Stomach (tissue), 9 donors: ENCODE results near the gene ZNF808. TPM values are rescaled to one million over a fixed set of nuclear protein-coding genes. Genes with fewer than 3 reads are reported as not detected.
A peak's percentile ranks its signal among the peaks of the same experiment; 100 is the strongest.
"Not testable (repeated sequence)": the region's sequence is repeated elsewhere in the genome, so short reads cannot be mapped to it uniquely, and the experiment has no call there.

Experiments
- DNase-seq, 2 donors: peaks; one replicate each; pipeline versions ENCODE4 v3.0.0 to v3.0.0-alpha.2; 2013 to 2019
- H3K27ac ChIP-seq, 5 donors: fragments of 200-600 bp in 4 of 5; sonication (generic) in 4 of 5; one replicate each; pipeline ENCODE4 v1.5.1; 2013 to 2019; ENCODE audit warnings: mild to moderate bottlenecking in 1 of 5, moderate library complexity in 1 of 5
- H3K27me3 ChIP-seq, 3 donors: fragments of 200-600 bp; sonication (generic); one replicate each; pipeline ENCODE4 v1.5.1; 2017 to 2019; ENCODE audit warnings: mixed run types in 1 of 3
- H3K36me3 ChIP-seq, 4 donors: fragments of 200-600 bp; sonication (generic); 1 replicate in 3 of 4; 2 replicates in 1 of 4; pipeline ENCODE4 v1.5.1; 2016 to 2019
- H3K4me1 ChIP-seq, 4 donors: fragments of 200-600 bp; sonication (generic); one replicate each; pipeline ENCODE4 v1.5.1; 2016 to 2019
- H3K4me3 ChIP-seq, 4 donors: fragments of 200-600 bp; sonication (generic) in 3 of 4; one replicate each; pipeline ENCODE4 v1.5.1; 2016 to 2019; ENCODE audit warnings: mild to moderate bottlenecking in 1 of 4
- H3K9me3 ChIP-seq, 4 donors: fragments of 200-600 bp; sonication (generic); one replicate each; pipeline ENCODE4 v1.5.1; 2016 to 2019
- EP300 ChIP-seq: sonication (generic); formaldehyde crosslinking; IDR thresholded peaks from one replicate; pipeline ENCODE4 v1.6.1; 2017; ENCODE audit warnings: antibody characterized with exemption
- POLR2A ChIP-seq, 4 donors: fragments of 450-650 bp; IDR thresholded peaks; one replicate each; pipeline ENCODE4 v1.6.1; 2016; ENCODE audit warnings: antibody characterized with exemption in 4 of 4, control low read depth in 2 of 4, mild to moderate bottlenecking in 1 of 4, moderate library complexity in 1 of 4
- POLR2AphosphoS5 ChIP-seq, 3 donors: sonication (generic); formaldehyde crosslinking; IDR thresholded peaks; one replicate each; pipeline ENCODE4 v1.6.1; 2016; ENCODE audit warnings: antibody characterized with exemption in 3 of 3
- WGBS, 5 donors: extraction: QIAGEN DNeasy Blood & Tissue Kit in 3 of 5; methylation state at CpG; one replicate each; pipeline versions ENCODE4 v1.1.5 to v1.1.7; 2013 to 2018; 5-methylcytosine and 5-hydroxymethylcytosine counted together
- intact Hi-C: fragments of 100-400 bp; cut with DNase I; formaldehyde crosslinking; loops from one replicate; pipeline ENCODE4 v1.15.1; 2023; ENCODE audit warnings: low total_unique reads
- polyA plus RNA-seq, 3 donors: library from polyadenylated mRNA; stranded (reverse); fragments of 200-250 nt; gene quantifications; one replicate each; pipeline ENCODE4 v1.2.3, GENCODE V29; 2013
- total RNA-seq, 5 donors: library from RNA; depleted of rRNA; stranded (reverse); fragments of >200 nt; gene quantifications; one replicate each; pipeline versions ENCODE4 v1.1.0 to v1.2.3, GENCODE V29; 2014 to 2016
- TF ChIP-seq, protein P1 (sequence below), 7 experiments: fragments of 450-650 bp in 4 of 7; fragments of 200-600 bp in 3 of 7; sonication (generic) in 3 of 7; IDR thresholded peaks; one replicate each; pipeline ENCODE4 v1.5.1; 2016 to 2019; ENCODE audit warnings: antibody characterized with exemption in 7 of 7, control low read depth in 2 of 7, mild to moderate bottlenecking in 1 of 7
- donor health status: healthy with polysubstance abuse.
- donor health status: Bipolar disorder and iron deficiency.
- donor health status: healthy.

The ZNF808 gene
- total and polyA plus RNA-seq, 8 donors, result 0.92 to 41.5 (median 11.8) TPM

GRCh38 chr19:52584736-52585440 lies 57.4 kb downstream of the ZNF808 start:
- Histone ChIP-seq H3K27me3 (no peaks in the 10 kb centered on the region), H3K4me1 (no peaks in the 10 kb centered on the region), H3K9me3 (peaks cover 0 to 91% (median 42%) of the 10 kb centered on the region in 4 donors), H3K27ac (no peak overlapping the region), H3K36me3 (peaks cover 24 to 95% (median 74%) of the 10 kb centered on the region in 4 donors), H3K4me3 (peak overlapping the region in 1 of 4 donors; percentile 22)
- intact Hi-C loops, result no loop called here
- no peak for DNase-seq
- TF ChIP-seq POLR2A (IDR thresholded peaks at IDR 0.05) (no peak), POLR2AphosphoS5 (IDR thresholded peaks at IDR 0.05) (no peak), EP300 (no peak)
- TF ChIP-seq, protein P1, sequence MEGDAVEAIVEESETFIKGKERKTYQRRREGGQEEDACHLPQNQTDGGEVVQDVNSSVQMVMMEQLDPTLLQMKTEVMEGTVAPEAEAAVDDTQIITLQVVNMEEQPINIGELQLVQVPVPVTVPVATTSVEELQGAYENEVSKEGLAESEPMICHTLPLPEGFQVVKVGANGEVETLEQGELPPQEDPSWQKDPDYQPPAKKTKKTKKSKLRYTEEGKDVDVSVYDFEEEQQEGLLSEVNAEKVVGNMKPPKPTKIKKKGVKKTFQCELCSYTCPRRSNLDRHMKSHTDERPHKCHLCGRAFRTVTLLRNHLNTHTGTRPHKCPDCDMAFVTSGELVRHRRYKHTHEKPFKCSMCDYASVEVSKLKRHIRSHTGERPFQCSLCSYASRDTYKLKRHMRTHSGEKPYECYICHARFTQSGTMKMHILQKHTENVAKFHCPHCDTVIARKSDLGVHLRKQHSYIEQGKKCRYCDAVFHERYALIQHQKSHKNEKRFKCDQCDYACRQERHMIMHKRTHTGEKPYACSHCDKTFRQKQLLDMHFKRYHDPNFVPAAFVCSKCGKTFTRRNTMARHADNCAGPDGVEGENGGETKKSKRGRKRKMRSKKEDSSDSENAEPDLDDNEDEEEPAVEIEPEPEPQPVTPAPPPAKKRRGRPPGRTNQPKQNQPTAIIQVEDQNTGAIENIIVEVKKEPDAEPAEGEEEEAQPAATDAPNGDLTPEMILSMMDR (IDR thresholded peaks at IDR 0.05), result no peak
- WGBS, 5 donors, result 38 to 74% (median 61%) methylated on average over 39 of the region's 39 CpGs

GRCh38 chr19:52585604-52586003 lies 58.1 kb downstream of the ZNF808 start:
- Histone ChIP-seq H3K36me3 (peaks cover 22 to 95% (median 74%) of the 10 kb centered on the region in 4 donors), H3K27ac (no peak overlapping the region), H3K4me3 (no peak overlapping the region), H3K9me3 (peaks cover 0 to 89% (median 38%) of the 10 kb centered on the region in 4 donors), H3K4me1 (no peaks in the 10 kb centered on the region), H3K27me3 (no peaks in the 10 kb centered on the region)
- no peak for DNase-seq
- TF ChIP-seq POLR2AphosphoS5 (IDR thresholded peaks at IDR 0.05) (no peak), POLR2A (IDR thresholded peaks at IDR 0.05) (no peak), EP300 (no peak)
- TF ChIP-seq, protein P1 (IDR thresholded peaks at IDR 0.05), result no peak
- intact Hi-C loops, result no loop called here
- 88 to 95% (median 91%) methylated on average over 6 of the region's 6 CpGs for WGBS, 5 donors

GRCh38 chr19:52590728-52591127 lies 63.3 kb downstream of the ZNF808 start:
- intact Hi-C loops, result no loop called here
- Histone ChIP-seq H3K4me3 (no peak overlapping the region), H3K9me3 (peaks cover 0 to 63% (median 31%) of the 10 kb centered on the region in 4 donors), H3K4me1 (no peaks in the 10 kb centered on the region), H3K27ac (no peak overlapping the region), H3K36me3 (peaks cover 0 to 97% (median 63%) of the 10 kb centered on the region in 4 donors), H3K27me3 (no peaks in the 10 kb centered on the region)
- TF ChIP-seq EP300 (no peak), POLR2AphosphoS5 (IDR thresholded peaks at IDR 0.05) (no peak), POLR2A (IDR thresholded peaks at IDR 0.05) (no peak)
- TF ChIP-seq, protein P1 (IDR thresholded peaks at IDR 0.05), result no peak
- WGBS, 5 donors, result 90 to 95% (median 91%) methylated on average over 5 of the region's 5 CpGs
- no peak for DNase-seq

GRCh38 chr19:52592301-52592700 lies 64.8 kb downstream of the ZNF808 start:
- no peak for DNase-seq
- Histone ChIP-seq H3K27ac (no peak overlapping the region), H3K4me1 (no peaks in the 10 kb centered on the region), H3K27me3 (no peaks in the 10 kb centered on the region), H3K9me3 (peaks cover 0 to 62% (median 31%) of the 10 kb centered on the region in 4 donors), H3K4me3 (no peak overlapping the region), H3K36me3 (peaks cover 0 to 94% (median 69%) of the 10 kb centered on the region in 4 donors)
- 66 to 99% (median 96%) methylated on average over 3 of the region's 3 CpGs for WGBS, 5 donors
- intact Hi-C loops, result no loop called here
- TF ChIP-seq POLR2AphosphoS5 (IDR thresholded peaks at IDR 0.05), result no peak
- TF ChIP-seq, protein P1 (IDR thresholded peaks at IDR 0.05), result no peak
- TF ChIP-seq EP300, result no peak
- no peak for TF ChIP-seq POLR2A (IDR thresholded peaks at IDR 0.05)

GRCh38 chr19:52593441-52593840 lies 66.0 kb downstream of the ZNF808 start:
- not testable (repeated sequence) for H3K4me1 ChIP-seq
- peaks cover 0 to 82% (median 71%) of the 10 kb centered on the region in 4 donors for H3K36me3 ChIP-seq

More at GRCh38 chr19:52593441-52593840, 66.0 kb downstream of the ZNF808 start:
- peaks cover 0 to 63% (median 31%) of the 10 kb centered on the region in 4 donors for H3K9me3 ChIP-seq
- H3K27me3 ChIP-seq, H3K27ac ChIP-seq, DNase-seq, intact Hi-C loops, H3K4me3 ChIP-seq: not testable (repeated sequence)
- WGBS, 5 donors, result 91 to 100% (median 96%) methylated on average over 14 to 20 of the region's 25 CpGs; no CpG with 5 or more reads in 2 of the 5 donors
